ENCODE results near the gene AXIN1.
"Not testable (repeated sequence)": the region's sequence is repeated elsewhere in the genome, so short reads cannot be mapped to it uniquely, and the experiment has no call there.

Gene AXIN1

DNA sequence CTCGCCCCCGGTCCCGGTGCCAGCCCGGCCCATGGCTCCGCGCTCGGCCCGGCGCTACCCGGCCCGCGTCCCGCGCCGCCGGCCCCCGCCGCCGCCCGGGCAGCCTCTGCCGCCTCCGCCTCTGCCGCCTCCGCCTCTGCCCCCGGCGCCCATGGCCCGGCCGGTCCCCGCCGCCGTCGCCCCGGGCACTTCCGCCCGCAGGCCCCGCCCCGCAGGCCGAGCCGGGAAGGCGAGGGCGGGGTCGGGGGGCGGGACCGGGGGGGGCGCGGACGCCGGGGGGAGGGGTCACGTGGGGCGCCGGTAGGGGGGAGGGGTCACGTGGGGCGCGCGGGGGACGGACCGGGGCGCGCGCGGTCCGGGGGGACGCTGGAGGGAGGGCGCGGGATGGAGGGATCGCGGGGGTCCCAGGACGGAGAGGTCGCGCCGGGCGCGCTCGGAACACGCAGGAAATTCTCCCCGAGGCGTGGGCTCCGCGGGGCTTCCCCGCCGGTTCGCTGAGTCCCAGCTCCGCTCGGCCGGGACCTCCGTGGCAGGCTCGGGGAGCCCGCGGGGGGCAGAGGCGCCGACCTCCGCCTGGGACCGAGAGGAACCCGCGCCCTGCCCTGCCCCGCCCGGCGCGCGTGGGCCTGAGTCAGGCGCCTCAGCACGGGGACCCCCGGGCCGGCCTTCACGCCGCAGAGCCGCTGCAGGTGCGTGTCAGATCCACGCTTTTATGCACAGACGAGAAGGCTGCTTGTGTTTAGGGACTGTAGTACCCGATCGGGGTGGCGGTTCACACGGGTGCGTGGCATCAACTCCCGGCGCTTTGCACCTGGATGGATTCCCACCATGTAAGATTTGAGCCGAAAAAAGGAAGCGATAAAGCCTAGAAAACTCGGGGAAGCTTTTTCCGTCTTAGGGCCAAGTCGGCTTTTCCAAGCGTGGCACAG, 29.5 kb upstream of the AXIN1 start, which contains the start of gene PGAP6:
TSS of gene PGAP6 (minus strand) at position 190 of the 929 bp plus-strand sequence. CDS start at position 33, 157 bp downstream.
- DNase-seq (ENCODE audit: low spot score), result peak; percentile 74

DNA sequence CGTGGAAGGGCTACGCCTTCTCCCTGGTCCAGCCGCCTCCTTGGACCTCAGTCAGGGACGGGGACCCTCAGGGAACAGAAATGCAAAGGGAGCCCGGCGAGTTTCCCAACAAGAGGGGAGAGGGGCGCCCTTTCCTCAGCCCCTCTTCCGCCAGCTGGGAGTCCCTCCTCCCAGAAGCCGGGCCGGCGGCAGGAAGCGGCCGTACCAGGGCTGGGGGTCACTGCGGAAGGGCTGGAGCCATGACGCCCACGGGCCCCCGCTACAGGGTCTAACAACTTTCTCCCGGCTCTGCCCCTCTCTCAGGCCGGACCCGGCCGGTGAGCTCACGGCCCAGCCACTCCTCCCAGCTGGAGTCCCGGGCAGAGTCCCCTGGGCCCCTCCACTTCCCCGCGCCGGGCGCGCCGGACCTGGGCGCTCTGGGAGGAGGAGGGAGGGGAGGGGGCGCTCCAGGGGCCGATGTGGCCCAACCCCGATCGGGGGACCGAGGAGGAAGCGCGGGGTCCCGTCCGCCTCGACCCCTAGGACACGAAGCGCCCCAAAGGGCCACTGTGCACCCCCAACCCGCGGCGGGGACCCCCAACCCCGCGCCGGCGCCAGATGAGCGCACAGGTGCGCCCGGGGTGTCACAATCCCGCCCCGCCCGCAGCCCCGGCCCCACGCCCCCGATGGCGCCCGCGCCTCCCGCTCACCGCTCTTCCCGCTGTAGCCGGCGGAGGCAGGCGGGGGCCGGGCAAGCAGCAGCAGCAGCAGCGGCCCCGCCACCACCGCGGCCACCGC, 28.7 kb upstream of the AXIN1 start:
- no peak for DNase-seq (ENCODE audit: low spot score)

DNA sequence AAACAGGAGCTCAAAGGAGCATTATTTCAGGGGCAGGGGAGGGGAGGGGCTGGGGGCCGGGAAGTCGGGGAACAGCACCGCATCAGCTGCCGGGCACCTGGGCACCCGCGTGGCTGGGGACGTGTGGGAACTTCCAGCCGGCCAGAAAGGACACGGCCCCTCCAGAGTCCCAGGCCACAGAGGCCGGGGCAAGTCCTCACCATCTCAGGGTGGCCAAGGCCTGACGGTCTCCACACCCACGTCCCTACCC, 28.2 kb upstream of the AXIN1 start:
- no peak for DNase-seq (ENCODE audit: low spot score)

DNA sequence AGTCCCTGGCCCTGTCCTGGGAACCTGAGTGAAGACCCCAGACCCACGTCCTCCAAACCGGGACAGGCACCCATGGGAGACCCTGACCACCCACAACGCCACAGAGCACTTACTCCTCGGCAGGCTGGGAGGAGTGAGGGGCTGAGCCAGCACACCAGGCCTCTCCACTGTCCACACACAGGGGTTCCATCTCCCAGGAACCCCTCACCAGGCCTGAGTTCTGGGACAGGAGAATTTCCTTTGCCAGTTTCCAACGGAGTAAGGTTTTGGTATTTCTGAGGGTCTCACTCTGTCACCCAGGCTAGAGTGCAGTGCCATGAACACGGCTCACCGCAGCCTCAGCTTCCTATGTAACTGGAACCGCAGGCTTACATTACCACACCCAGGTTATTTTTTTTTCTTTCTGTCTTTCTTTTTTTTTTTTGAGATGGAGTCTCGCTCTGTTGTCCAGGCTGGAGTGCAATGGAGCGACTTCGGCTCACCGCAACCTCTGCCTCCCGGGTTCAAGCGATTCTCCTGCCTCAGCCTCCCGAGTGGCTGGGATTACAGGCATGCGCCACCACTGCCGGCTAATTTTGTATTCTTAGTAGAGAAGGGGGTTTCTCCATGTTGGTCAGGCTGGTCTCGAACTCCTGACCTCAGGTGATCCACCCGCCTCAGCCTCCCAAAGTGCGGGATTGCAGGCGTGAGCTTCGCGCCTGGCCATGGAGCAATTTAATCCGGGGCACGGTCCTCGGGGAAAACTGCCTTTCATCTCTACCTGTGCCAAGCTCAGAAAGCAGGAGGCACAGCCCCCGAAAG, 27.6 kb upstream of the AXIN1 start:
- no peak for DNase-seq (ENCODE audit: low spot score)

DNA sequence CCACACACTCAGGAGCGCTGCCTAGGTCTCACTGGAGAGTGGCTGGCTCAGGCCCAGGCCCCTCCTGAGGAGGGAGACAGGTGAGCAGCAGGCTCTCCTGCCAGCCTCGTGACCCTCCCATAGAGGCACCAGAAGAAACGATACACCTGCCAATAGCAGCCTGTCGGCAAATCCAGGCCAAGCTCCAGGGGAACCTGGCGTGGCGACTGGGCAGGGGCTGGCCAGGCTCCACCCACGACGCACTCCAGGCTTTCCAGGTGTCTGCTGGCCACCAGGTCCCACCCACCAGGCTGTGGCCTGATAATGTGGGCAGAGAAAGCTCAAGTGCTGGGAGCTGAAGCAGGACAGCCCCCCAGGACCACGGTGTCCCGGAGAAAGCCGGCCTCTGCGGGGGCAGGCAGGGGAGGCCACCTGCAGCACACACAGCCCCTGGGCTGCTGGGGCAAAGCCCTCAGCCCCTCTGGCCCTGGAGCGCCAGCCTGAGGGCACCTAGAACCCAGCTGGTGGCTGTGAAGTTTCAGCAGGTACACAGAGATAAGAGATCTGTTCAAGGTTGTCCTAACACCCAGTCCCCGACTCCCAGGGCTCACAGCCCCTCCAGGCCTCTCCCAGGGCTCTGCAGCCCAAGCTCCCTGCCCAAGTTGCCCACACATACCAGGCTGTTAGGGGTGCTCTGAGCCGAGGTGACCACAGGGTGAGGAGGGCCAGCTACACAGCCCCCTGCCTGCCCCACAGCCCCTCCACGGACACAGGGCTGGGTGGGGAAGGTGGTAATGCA, 26.8 kb upstream of the AXIN1 start:
- no peak for DNase-seq (ENCODE audit: low spot score)

DNA sequence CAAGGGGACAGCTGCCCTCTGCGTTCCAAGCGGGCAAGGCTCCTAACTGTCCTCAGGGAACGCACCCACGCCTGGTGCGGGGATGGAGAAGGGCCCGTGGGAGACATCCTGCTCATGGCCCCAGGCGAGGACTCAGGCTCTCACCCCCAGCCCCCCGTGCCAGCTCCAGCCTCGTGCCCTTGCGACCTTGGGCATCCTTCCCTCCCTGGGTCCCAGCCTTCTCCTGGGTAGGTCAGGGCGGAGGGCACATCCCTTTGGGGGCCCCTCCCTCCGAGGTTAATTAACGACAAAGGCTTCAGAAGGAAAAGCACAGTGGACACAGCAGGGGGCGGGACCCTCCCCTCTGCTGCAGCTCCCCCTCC, 26.3 kb upstream of the AXIN1 start:
- no peak for DNase-seq (ENCODE audit: low spot score)

DNA sequence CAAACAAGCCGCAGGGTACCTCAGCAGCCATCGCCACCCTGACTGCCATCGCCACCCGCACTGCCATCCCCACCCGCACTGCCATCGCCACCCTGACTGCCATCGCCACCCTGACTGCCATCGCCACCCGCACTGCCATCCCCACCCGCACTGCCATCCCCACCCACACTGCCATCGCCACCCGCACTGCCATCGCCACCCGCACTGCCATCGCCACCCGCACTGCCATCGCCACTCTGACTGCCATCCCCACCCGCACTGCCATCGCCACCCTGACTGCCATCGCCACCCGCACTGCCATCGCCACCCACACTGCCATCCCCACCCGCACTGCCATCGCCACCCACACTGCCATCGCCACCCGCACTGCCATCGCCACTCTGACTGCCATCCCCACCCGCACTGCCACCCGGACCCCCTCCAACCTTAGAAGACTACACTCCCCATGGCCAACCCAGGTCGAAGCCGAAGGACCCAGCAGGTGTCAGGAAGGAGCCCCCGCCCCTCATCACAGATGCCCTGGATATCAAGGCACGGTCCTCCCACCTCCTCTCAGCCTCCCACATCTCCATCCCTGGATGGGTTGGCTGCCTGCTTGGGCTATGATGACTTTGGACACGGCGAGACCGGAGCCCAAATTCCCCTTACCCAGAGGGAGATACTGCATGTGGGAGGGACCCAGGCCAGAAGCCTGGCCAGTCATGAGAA, 25.7 kb upstream of the AXIN1 start:
- DNase-seq (ENCODE audit: low spot score), result not testable (repeated sequence)

DNA sequence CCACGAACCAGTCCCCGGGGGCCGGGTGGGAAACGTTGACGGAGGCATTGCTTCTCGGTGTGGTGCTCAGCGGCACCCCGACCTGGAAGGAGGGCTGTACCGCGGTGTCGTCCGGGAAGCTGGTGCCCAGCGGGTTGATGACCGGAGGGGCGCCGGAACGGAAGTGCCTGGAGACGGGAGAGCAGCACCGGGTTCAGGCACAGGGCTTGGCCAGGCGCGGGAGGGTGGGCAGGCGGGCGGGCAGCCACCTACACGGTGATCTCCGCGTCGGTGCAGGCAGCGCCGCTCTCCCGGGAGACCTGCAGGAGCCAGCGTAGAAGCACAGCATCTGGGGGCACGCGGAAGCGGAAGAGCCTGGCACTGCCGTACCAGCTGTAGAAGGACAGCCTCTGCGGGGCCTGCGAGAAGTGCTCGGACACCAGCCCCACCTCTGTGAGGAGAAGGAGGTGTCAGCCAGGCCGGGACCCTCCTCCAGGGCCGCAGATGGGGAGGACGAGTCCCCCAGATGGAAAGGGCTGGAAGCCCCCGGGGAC, 25.0 kb upstream of the AXIN1 start:
- DNase-seq (ENCODE audit: low spot score), result no peak

DNA sequence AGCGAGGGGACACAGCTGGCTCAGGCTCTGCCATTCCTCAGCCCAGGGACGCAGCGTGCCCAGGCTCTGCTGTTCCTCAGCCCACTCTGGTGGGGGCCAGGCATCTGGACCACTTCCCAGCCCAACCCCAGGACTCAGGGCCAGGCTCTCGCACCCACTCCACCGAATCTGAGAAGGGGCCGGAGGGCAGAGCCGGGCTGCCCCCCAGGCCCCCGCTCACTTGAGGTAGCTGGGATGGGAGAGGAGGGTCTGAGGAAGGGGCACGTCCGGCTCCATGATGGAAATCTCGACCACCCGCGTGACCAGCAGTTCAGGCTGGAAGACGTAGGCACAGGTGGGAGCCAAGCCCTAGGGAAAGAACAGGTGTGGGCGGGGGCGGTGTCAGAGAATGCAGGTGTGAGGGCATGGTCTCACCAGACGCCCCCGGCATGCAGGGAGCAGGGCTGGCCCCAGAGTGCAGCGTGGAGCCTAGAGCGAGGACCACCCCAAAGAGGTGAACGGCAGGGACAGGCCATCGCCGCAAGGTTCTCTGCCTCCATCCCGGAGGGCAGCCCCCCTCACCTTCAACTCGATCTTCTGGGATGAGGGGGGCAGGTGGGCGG, 24.4 kb upstream of the AXIN1 start:
- DNase-seq (ENCODE audit: low spot score), result no peak

DNA sequence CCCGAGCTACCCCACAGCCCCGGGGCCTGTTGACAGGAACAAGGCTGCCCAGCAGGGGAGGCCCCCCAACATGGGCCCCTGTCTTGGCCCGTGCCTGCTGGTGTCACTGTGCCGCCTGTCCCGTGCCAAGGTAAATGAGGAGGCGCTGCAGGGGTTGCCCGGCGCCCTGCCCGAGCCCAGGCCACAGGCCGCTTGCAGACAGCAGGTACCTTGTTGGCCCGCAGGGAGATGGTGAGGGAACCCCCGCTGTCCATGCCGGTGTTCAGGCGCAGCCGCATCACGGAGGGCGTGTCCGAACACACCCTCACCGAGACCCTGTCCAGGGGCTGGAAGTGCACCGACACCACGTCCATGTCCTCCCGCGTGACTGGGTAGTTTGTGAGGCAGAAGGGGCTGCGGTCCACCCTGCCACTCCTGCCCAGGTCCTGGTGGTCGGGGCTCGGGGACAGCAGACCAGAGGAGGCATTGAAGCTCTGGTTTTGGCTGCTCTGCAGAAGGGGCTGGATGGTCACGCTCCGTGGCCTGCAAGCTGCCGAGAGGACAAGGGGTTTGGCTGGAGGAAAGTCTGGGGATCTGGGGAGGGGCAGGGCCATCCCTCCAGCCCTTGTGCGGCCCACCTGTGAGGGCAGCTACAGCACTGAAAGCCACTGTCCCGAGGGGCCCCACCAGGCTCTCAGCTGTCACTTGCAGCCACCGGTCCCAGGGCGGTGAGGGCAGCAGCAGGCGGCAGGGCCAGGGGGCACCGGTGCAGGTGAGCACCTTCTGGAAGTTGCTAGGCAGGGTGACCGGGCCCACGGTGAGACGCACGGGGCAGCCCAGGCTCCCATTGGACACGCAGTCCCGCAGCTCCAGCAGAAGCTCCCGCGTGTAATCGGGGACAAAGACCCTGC, 23.6 kb upstream of the AXIN1 start:
- no peak for DNase-seq (ENCODE audit: low spot score)

DNA sequence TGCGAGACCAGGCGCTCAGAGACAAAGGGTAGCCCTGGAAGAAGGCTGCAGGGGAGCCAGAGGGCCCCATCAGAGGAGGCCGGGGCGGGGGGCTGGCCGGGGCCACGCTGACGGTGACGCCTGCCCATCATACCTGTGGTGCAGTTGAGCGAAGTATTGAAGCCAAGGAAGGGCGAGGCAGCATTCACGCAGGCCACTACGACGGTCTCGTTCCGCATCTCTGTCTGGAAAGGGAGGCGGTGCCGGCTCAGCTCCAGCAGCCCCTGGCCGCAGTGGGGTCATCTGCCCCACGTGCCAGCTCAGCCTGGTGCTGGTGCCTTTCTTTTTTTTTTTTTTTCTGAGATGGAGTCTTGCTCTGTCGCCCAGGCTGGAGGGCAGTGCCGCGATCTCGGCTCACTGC, 22.7 kb upstream of the AXIN1 start:
- DNase-seq (ENCODE audit: low spot score), result no peak

DNA sequence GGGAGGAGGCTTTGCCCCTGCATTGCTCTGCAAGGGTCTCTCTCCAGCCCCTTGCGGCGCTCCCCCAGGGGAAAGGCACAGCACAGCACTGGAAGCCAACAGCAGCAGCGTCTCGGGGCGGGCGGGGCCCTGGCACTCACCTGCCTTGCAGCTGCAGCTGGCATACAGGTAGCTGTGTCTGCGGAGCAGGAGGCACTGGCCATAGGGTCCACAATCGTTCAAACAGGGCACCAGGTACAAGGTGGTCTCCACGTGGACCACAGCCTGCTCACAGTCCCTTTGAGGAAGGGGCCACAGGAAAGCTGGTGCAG, 22.0 kb upstream of the AXIN1 start:
- no peak for DNase-seq (ENCODE audit: low spot score)

DNA sequence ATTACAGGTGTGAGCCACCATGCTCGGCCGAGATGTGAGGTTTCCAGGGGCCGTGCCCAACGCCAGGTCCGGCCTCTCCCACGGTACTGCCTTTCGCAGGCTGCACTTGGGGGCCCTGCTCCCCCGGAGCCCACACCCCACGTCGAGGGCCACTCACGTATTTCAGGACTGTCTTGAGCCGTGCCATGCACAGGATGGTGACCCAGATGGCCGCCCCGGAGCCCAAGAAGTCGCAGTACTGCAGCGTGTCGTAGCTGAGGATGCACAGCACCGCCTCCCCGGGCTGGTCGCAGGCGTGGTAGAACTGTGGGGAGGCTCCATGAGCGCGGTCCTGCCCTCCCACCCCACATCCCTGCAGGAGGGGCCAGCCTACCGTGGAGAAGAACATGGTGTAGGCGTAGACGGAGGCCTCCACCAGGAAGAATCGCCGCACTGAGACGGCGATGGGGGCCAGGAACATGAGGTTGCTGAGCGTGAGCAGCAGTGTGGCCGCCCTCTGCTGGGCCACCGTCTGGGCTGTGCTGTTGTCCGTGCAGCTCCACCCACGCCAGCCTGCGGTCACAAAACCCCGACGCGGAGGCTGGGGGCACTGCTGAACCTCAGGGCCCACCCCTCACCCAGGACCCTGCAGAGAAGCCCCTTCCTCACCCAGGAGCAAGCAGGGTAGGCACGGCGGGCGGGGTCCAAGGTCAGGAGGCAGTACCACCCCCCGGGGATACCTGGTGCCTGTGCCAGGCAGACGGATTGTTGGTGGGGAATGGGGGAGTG, 21.5 kb upstream of the AXIN1 start:
- no peak for DNase-seq (ENCODE audit: low spot score)

DNA sequence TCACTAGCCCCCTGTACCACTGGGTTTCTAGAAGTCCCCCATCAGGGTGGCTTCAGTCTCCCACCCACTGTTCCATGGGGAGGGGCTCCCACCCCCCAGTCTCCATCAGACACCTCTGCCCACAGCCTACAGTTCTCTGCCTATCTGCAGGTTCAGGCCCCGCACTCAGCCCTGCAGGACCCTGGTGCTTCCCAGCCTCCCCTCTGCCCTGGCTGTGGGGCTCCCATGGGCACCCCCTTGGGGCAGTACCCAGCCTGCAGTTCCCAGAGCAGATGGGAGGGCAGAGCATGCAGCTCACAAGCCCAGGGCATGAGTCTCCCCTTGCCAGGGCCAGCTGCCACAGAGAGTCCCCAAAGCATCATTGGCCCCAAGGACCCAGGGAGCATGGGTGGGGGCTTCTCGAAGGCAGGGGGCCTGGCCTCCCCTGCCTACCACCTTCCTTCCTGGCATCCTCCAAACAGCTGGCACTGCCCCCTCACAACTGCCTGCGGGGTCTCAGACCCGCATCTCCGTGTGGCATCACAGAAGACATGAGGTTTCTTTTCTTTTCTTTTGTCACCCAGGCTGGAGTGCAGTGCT, 20.6 kb upstream of the AXIN1 start:
- DNase-seq (ENCODE audit: low spot score), result no peak

DNA sequence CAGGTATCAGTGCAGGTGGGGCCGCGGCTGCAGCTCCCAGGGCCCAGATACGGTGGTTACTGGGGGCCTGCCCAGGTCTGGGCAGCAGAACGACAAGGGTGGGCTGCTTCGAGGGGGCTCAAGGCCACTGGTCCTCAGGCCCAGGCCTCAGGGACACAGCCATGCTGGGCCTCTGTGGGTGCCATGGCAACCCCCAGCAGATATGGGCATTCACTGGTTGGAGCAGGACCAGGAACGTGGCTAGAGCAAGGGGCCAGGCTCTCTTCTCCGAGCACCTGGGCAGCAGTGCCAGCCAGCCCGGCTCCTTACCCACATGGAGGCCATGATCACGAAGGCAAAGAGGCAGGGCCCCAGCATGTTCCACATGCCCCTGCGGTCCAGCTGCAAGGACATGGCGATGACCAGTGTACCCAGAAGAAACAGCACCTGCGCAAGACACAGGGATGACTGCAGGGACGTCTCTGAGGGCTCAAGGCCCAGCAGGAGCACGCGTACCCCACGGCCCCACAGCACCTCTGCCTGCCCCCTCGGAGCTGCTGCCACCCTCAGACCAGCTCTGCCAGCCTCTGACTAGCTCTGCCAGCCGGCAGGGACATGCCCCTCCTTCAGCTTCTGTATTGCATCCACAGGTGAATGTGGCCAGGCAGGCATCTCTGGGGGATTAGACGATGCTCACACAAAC, 19.9 kb upstream of the AXIN1 start:
- DNase-seq (ENCODE audit: low spot score), result no peak

DNA sequence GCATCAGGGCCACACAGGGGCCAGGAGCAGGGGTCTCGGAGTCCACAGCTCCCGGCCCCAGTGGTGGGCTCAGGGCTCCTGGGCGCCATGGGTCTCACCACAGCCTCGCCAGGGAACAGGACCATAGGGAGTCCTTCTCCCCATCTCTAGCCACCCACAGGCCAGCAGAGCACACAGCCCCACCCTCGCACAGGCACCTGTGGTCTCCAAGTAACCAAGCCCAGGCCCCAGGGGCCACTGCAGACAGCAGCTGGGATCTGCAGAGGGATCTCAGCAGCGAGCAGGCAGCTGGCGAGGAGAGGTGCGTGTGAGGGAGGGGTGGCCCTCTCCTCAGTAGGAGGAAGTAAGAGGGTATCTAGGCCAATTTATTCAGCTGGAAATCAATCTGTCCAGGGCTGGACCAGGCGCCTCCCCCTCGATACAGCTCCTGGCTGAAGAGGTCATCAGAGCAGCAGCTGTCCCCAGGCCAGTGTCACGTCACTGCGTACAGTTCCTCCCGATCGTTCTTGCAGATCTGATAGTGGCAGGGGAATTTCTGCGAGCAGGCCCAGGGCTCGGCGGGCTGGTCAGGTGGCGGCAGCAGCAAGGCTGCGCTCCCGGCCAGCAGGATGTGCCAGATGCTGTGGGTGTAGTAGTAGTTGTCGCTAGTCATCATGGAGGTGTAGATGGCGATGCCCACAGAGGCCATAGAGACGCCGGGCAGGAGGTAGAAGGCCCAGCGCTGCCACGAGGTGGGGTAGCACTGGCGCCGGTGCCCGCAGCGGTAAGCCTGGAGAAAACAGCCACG, 19.2 kb upstream of the AXIN1 start:
- DNase-seq (ENCODE audit: low spot score), result no peak

DNA sequence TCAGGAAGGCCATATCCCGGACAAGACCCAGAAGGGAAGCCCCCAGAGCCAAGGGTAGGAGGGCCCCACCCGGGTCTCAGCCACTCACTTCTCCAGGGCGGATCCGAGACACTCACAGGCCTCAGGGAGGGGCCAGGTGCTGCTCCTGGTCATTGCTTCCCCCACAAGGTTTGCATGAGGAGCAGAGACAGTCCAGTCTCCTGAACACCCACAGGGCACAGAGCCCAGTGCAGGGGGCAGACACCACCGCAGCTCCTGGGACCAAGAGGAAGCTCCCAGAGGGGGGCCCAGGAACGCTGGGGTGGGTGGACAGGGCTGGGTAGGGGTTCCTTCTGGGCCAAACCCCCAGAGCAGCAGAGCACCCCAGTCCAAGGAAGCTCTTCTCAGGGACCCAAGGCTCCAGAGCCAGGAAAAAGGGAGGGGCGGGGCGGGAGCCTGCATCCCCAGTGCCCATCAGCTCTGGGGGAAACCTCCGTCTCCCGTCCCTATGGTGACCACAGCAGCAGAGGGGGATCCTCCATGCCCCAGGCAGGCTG, 18.5 kb upstream of the AXIN1 start:
- DNase-seq (ENCODE audit: low spot score), result no peak

Measured in hematopoietic multipotent progenitor cell treated with erythropoietin and hydrocortisone succinate and interleukin-3 and kit ligand, for 17 days (in vitro differentiated cells).